ENCODE measurements around the gene SLC34A3. TPM values are rescaled to one million over a fixed set of nuclear protein-coding genes. Genes with fewer than 3 reads are reported as not detected.

The SLC34A3 gene
- total RNA-seq, 1 donor from 2014 or later: not detected

DNA sequence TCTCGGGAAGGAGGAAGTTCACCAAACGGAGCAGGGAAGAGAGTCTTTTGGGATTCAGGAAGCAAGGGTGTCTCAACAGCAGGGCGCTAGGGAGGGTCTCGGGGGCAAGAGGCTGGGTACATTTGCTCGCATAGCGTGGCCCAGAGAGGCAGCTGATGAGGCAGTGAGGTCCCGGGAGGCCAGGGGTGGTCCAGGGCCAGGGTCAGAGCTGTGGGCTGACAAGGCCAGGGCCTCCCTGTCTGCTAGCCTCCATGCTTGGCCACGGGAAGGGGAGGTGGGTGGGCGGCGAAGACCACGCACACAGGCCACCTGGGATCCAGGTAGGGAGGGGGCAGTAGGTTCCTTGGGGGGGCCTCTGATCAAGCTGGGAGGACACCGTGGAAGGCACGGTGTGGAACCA lies 19.2 kb upstream of the SLC34A3 start:
- peaks cover 23% of the 10 kb centered on the region for H3K36me3 ChIP-seq
- no peaks in the 10 kb centered on the region for H3K9me3 ChIP-seq
- no peak overlapping the region for H3K4me3 ChIP-seq
- intact Hi-C loops (cut with DNase I): no loop called here
- no peak overlapping the region for H3K27ac ChIP-seq
- H3K27me3 ChIP-seq (ENCODE audit: low read depth): no peaks in the 10 kb centered on the region
- no peak for DNase-seq
- ATAC-seq: no peak
- peaks cover 7% of the 10 kb centered on the region for H3K4me1 ChIP-seq
- TF ChIP-seq, protein P1, sequence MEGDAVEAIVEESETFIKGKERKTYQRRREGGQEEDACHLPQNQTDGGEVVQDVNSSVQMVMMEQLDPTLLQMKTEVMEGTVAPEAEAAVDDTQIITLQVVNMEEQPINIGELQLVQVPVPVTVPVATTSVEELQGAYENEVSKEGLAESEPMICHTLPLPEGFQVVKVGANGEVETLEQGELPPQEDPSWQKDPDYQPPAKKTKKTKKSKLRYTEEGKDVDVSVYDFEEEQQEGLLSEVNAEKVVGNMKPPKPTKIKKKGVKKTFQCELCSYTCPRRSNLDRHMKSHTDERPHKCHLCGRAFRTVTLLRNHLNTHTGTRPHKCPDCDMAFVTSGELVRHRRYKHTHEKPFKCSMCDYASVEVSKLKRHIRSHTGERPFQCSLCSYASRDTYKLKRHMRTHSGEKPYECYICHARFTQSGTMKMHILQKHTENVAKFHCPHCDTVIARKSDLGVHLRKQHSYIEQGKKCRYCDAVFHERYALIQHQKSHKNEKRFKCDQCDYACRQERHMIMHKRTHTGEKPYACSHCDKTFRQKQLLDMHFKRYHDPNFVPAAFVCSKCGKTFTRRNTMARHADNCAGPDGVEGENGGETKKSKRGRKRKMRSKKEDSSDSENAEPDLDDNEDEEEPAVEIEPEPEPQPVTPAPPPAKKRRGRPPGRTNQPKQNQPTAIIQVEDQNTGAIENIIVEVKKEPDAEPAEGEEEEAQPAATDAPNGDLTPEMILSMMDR (IDR thresholded peaks at IDR 0.05): no peak

DNA sequence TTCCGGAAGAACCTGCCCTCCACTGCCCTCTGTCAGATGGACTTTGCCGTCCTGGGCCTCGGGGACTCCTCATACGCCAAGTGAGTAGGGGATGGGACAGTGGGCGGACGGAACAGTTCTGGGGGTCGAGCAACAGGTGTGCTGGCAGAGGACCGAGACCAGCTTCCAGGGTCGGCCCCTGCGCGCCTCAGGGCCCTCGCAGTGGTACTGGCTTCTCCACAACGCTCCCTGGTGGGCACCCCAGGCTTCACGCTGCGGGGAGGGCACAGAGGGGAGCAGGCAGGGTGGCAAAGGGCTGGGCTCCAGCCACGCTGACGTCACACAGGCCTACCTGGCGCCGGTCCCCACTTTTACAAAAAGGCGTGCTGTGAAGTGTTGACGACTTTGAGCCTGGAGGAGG lies 18.2 kb upstream of the SLC34A3 start:
- Histone ChIP-seq H3K4me1 (peaks cover 7% of the 10 kb centered on the region), H3K27ac (no peak overlapping the region), H3K36me3 (peaks cover 24% of the 10 kb centered on the region), H3K9me3 (no peaks in the 10 kb centered on the region), H3K27me3 (ENCODE audit: low read depth) (no peaks in the 10 kb centered on the region), H3K4me3 (no peak overlapping the region)
- TF ChIP-seq, protein P1 (IDR thresholded peaks at IDR 0.05): no peak
- ATAC-seq (no peak), DNase-seq (no peak)
- intact Hi-C loops (cut with DNase I): no loop called here

DNA sequence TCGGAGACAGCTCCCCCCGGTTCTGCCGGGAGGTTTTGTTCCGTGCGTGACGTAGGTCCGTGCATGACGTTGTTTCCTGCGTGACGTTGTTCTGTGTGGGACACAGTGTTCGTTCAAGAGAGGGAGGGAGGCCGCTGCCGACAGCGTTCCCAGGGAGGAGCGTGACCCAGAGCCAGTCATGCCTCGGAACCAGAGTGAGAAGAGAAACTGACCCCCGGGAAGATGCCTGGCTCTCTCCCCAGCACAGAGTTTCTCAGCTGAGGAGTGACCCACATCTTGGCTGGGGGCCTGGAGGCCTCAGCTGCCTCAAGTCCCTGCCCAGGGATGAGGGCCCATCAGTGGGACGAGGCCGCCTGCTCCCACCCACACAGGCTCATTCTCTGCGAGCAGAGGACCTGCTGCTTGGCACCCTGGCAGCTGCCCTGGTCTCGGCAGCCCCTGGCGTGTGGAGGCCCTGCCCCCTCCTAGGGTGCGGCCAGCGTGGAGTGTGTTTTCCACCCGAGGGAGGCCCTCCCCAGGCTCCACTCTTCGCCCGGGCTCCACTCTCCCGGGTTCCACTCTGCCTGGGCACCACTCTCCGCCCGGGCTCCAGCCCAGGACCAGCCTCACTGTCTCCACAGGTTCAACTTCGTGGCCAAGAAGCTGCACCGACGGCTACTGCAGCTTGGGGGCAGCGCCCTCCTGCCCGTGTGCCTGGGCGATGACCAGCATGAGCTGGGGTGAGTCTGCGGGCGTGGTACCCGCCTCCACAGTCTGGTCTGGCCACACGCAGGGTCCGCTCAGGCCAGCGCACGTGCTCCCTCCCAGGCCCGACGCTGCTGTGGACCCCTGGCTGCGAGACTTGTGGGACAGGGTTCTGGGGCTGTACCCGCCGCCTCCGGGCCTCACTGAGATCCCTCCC lies 17.3 kb upstream of the SLC34A3 start:
- DNase-seq: no peak
- H3K4me3 ChIP-seq: no peak overlapping the region
- peaks cover 24% of the 10 kb centered on the region for H3K36me3 ChIP-seq
- H3K27me3 ChIP-seq (ENCODE audit: low read depth): no peaks in the 10 kb centered on the region
- H3K27ac ChIP-seq: no peak overlapping the region
- intact Hi-C loops (cut with DNase I): no loop called here
- TF ChIP-seq, protein P1 (IDR thresholded peaks at IDR 0.05): no peak
- no peak for ATAC-seq
- H3K4me1 ChIP-seq: peaks cover 16% of the 10 kb centered on the region
- H3K9me3 ChIP-seq: no peaks in the 10 kb centered on the region

DNA sequence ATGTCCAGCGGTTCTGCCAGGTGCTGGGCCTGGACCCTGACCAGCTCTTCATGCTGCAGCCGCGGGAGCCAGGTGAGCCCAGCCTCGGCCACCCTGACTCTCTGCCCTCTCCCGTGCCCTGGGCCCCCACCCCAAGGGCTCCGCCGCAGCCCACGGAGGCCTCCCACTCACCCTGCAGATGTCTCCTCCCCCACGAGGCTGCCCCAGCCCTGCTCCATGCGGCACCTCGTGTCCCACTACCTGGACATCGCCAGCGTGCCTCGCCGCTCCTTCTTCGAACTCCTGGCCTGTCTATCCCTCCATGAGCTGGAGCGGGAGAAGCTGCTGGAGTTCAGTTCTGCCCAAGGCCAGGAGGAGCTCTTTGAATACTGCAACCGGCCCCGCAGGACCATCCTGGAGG lies 16.1 kb upstream of the SLC34A3 start:
- TF ChIP-seq, protein P1 (IDR thresholded peaks at IDR 0.05): no peak
- Histone ChIP-seq H3K4me1 (peaks cover 25% of the 10 kb centered on the region), H3K27me3 (ENCODE audit: low read depth) (no peaks in the 10 kb centered on the region), H3K36me3 (peaks cover 18% of the 10 kb centered on the region), H3K9me3 (no peaks in the 10 kb centered on the region), H3K27ac (no peak overlapping the region), H3K4me3 (no peak overlapping the region)
- DNase-seq (no peak), ATAC-seq (no peak)
- intact Hi-C loops (cut with DNase I): no loop called here

DNA sequence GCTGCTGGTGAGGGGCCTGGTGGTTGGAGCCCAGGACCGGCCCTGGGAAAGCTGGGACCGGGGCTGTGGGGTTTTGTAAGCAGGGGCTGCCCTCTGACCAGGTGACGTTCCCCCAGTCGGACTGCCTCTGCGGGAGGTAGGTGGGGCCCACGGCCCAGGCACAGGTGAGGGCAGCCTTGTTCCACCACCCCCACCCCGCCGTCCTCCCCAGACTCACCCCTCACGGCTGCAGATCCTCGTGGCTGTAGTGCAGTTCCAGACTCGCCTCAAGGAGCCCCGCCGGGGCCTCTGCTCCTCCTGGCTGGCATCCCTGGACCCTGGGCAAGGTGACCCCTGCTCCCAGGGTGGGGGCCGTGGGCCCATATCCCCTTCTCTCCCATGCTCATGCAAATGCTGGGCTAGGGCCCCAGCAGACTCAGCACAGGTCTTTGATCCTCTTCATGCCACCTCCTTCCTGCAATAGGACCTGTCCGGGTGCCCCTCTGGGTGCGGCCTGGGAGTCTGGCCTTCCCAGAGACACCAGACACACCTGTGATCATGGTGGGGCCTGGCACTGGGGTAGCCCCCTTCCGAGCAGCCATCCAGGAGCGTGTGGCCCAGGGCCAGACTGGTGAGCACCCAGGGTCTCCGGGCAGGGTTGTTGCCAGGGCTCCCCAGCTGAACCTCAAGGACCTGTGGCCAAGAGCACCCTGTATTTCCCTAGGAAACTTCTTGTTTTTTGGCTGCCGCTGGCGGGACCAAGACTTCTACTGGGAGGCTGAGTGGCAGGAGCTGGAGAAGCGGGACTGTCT lies 15.3 kb upstream of the SLC34A3 start:
- no peak for ATAC-seq
- H3K4me1 ChIP-seq: peaks cover 25% of the 10 kb centered on the region
- intact Hi-C loops (cut with DNase I): no loop called here
- no peak for DNase-seq
- peaks cover 16% of the 10 kb centered on the region for H3K36me3 ChIP-seq
- TF ChIP-seq, protein P1 (IDR thresholded peaks at IDR 0.05): no peak
- no peaks in the 10 kb centered on the region for H3K9me3 ChIP-seq
- H3K27me3 ChIP-seq (ENCODE audit: low read depth): no peaks in the 10 kb centered on the region
- no peak overlapping the region for H3K4me3 ChIP-seq
- H3K27ac ChIP-seq: no peak overlapping the region

All from lower lobe of right lung (tissue), 2 donors.